Measurements from ENCODE around the gene ELOVL6.
"Not testable (repeated sequence)": the region's sequence is repeated elsewhere in the genome, so short reads cannot be mapped to it uniquely, and the experiment has no call there.

The ELOVL6 gene

DNA sequence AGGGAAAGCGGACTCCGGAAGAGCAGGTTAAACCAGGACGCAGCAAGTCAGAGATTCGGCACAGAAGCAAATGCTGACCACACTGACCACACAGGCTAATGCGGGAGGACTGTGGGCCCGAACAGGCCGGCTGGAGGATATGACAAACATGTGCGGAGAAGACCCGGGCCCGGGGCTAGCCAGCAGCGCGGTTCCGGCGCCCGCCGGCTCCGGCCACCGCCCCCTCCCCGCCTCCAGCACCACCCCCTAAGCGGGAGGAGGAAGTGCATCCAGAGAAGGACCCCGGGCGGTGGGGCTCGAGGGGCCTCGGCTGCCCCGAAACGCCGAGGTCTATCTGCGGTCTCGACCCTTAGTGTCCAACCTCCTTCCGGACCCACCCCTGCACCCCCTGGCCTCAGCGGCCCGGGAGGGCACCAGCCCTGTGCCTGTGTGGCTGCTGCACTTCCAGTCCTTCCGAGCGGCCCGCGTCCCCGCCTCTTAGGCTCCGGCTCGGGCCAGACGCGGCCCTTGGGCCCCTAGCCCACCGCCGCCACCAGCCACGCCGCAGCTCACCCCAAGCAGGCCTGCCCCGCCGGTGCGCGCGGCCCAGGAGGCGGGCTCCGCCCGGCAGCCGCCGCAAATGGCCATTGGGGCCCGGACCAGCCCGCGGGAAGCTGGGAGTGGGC, 2.1 kb downstream of the ELOVL6 start:
- ATAC-seq: peak; percentile 14 to 18

DNA sequence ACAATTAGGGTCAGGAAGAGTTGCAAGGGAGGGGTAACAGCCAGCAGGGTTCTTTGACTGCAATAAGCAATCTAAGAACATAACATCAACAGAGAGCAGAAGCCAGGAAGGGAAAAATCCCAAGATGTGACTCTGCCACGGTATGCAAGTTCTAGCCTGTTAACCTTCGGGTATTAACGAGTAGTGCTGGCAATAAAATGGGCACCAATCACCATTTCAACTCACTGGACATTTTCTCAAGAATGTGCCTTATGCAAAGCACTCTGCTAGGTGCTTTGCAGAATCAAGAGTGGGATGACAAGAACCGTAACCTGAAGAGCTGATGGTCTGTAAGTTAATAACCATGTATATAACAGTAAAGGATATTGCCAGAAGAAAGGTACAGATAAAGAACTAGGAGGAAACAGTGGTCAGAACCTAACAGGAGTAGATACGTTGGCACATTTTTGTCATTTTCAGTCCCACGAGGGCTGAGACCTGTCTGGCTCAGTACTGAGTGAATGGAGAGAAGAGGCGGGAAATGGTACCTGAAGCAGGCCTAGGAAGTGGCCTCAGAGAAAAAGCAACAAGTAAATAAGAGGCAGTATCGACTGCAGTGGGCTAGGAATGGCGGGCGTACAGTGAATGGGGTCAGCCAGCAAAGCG, 2.7 kb downstream of the ELOVL6 start:
- ATAC-seq: no peak

DNA sequence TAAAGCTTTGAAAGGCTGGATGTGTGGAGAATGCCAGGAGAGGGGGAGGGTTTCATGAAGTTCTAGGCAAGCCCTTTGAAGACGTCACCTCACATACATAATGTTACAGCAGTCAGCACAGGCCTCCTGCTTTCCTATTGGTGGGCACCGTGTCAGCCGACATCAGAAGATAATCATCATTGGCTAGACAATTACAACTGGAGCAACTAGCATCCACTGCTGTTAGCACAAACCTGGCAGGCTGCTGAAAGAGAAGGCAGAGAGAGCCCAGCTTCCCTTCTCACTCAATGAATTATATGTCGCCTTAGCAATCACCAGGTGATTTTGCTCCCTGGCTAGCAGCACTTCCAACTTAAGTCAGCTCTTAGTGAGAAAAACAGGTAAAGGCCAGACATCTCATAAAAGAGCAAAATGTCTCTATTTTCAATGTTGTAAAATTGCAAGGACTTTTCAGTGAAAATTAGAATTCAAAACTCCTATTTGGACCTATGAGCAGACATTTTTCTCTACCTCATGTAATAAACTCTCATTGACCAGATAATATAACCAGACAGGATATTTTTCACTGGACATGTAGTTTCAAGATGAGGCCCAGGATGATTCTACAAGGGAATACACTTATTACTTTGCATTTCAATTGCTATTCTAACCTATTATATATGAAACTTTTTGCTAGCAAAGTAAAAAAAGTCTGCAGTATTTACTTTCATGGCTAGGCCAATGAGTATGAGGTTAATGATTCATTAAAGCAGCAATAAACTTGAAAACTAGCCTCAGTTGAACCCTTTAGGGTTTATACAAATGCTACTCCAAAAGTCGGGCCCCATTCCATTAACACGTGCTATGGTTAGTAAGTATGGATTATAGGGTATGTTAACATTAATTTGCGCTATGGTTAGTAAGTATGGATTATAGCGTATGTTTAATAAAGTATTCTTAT, 4.3 kb downstream of the ELOVL6 start:
- peak; percentile 82 to 86 for ATAC-seq

DNA sequence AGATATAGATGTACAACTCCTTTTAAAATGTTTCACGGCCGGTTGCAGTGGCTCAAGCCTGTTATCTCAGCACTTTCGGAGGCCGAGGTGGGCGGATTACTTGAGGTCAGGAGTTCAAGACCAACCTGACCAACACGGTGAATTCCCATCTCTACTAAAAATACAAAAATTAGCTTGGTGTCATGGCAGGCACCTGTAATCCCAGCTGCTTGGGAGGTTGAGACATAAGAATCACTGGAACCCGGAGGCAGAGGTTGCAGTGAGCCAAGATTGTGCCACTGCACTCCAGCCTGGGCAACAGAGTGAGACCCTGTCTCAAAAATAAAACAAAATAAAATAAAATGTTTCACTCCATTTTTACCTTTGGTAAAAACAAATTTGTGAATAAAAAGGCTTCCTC, 5.1 kb downstream of the ELOVL6 start:
- not testable (repeated sequence) for ATAC-seq

DNA sequence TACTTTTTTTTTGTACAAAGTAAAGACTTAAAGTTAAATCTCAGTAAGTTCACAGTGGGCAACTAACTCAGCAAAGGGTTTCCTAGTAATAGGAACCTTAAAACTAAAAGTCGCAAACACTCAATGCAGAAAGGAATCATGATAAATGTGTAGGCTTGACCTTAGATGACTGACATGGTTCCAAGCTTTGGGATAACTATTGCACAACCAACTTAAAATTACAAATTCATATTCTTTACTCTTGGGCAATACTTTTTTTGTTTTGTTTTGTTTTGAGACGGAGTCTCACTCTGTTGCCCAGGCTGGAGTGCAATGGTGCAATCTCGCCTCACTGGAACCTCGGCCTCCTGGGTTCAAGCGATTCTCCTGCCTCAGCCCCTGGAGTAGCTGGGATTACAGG, 8.2 kb downstream of the ELOVL6 start:
- no peak for ATAC-seq

DNA sequence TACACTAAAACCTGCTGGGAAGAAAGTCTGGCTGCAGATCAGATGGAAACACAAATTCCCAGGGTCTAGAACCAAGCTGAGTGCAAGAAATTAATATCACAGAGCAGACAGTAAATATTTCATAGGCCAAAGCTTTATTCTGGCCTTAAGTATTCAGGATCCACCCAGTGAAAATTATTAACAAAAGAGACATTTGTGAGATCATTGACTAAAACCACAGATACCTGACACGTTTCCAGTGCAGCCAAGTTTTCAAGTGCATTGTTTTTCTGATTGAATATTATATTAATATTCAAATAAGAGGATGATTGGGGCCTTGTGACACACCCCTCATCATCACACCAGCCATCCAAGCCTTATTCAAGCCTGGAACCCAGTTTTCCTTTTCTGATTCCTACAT, 10.3 kb downstream of the ELOVL6 start:
- no peak for ATAC-seq

DNA sequence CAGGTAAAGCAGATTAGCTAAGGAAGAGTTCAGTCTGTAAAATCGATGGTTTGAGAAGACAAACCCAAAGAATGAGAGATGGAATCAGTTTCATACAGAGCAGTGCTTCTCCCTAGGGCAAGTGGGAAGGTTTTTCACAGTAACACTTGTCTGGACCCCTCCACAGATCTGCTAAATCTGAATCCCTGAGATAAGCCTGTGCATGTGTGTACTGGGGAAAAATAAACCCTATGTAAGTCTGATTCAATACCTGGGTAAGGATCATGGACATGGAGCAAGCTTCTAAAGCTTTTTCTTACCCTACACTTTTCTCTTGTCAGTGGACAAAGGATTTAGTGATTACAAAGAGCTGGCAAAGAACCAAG, 13.6 kb downstream of the ELOVL6 start:
- no peak for ATAC-seq

DNA sequence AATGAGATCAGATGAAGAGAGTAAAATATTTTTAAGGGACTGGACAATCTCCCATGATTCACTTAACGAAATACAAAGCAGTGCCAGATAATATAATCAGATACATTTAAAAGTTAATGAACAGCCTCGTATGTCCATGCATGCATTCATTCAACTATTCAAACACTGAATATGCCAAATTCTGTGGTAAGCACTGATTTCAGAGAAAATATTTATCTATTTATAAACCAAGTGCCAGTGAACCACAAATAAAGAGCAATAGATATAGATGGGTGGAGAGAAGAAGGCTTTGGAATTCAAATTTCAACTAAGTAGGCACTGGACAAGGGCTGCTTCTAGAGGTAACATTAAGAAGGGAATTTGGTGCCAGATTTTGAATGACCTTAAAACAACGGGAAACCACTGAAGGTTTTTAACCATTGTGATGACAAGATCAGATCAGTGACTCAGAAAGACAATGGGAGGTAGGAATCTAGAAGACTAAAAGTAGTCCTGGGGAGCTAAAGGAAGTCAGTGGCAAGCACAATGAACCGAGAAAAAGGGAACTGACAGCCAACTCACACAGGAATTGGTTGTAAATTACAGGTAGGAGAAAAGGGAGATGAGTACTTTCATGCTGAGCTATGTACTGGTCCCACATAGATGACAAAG, 14.2 kb downstream of the ELOVL6 start:
- ATAC-seq: no peak

DNA sequence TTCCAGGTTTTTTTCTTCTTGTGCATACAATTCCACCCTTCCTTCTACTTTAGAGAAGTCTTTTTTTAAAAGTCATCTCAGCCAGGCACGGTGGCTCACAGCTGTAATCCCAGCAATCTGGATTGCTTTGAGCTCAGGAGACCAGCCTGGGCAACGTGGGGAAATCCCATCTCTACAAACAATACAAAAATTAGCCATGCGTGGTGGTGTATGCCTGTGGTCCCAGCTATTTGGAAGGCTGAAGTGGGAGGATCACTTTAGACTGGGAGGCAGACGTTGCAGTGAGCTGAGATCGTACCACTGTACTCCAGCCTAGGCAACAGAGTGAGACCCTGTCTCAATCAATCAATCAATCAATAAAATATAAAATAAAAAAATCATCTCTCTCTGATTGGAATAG, 14.8 kb downstream of the ELOVL6 start:
- ATAC-seq: no peak

DNA sequence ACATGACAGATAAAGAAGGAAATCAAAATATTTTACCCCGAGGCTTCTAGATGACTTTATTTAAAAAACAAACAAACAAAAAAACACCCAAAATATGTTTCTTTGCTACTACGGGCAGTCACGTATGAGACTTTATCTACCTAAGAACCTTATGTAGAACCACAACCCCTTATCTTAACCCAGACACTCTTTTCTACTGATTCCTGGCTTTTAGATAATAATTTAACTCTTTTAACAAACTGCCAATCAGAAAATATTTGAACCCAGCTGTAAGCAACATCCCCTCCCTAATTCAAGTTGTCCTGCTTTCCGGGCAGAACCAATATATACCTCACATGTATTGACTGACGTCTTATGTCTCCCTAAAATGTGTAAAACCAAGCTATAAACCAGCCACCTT, 15.4 kb downstream of the ELOVL6 start:
- ATAC-seq: no peak

DNA sequence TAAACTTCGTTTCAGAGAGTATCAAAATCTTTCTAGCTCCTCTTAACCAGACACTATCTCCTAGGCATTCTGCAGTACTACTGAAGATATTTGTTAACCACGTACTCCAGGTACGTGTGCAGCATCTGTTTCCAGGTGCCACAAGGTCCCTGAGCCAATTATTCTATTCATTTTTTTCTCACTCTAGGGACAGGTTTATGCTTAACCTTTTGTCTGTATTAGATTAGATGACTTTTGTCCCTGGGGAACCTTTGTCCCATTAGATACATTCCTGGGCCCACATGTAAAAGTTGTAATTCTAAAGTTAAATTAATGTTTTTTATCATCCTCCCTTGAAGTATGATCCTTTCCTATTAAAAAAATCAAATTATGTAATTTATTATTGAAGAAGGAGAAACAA, 16.5 kb downstream of the ELOVL6 start:
- ATAC-seq: no peak

DNA sequence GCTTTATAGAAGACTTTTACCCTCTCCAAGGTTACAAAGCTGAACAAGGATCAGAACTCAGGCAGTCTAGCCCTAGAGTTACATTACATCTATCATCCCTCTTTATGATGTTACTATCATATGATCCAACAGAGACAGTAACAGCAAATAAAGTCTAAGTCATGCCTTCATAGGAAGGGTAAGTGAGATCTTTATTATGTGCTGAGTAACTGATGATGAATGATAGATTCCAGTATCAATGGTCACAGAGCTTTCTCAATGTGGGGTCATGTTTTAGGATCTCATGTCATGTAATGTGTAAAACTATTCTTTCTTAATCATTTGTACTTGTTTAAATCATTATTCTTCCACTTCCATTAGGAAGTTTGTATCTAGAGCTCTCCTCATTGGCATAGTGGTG, 22.8 kb downstream of the ELOVL6 start:
- ATAC-seq: no peak

DNA sequence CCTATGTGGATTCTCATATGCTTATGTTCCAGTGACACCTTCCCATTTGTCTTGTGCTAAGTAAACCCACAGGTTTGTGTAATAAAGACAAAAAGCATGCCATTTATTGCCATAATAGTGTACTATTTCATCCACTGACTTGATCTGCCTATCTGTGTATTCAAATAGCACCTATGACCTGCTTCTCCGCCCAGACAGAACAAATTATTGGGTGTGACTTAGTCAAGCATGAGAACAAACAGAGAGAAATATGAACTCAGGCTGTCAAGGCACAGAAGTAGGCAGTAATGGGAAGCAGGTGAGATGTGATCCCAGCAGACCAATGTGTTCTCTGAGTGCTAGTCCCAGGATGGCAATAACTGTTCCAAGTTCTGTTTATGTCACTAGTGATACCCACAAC, 25.4 kb downstream of the ELOVL6 start:
- ATAC-seq: no peak

DNA sequence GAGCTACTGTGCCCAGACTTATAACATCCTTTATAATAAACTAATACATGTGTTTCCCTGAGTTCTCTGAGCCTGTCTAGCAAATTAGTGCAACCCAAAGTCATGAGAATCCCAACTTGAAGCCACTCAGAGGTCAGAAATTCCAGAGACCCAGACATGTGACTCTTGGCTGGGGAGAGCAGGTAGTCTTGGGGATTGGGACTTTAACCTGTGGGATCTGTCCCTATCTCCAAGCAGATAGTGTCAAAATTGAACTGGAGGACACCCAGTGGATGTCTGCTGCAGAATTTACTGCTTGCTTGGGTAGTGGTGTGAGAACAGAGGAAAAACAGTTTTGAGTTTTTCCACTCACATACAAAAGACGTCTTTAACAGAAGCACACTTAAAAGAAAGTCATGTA, 26.4 kb downstream of the ELOVL6 start:
- no peak for ATAC-seq

DNA sequence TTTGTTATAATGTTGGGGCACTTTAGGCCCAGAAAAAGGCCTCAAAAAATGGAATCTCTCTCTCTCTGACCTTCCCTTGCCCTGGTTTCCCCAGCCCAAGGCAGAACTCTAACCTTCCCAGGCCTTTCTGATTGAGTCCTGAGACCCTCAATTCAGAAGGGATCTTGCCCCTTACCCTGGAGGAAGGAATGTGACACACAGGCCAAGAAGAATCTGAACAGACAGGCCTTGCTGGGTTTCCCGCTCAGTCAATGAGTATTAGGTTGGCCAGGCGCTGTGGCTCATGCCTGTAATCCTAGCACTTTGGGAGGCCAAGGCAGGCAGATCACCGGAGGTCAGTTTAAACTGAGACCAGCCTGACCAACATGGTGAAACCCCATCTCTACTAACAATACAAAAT, 27.6 kb downstream of the ELOVL6 start:
- ATAC-seq: no peak

DNA sequence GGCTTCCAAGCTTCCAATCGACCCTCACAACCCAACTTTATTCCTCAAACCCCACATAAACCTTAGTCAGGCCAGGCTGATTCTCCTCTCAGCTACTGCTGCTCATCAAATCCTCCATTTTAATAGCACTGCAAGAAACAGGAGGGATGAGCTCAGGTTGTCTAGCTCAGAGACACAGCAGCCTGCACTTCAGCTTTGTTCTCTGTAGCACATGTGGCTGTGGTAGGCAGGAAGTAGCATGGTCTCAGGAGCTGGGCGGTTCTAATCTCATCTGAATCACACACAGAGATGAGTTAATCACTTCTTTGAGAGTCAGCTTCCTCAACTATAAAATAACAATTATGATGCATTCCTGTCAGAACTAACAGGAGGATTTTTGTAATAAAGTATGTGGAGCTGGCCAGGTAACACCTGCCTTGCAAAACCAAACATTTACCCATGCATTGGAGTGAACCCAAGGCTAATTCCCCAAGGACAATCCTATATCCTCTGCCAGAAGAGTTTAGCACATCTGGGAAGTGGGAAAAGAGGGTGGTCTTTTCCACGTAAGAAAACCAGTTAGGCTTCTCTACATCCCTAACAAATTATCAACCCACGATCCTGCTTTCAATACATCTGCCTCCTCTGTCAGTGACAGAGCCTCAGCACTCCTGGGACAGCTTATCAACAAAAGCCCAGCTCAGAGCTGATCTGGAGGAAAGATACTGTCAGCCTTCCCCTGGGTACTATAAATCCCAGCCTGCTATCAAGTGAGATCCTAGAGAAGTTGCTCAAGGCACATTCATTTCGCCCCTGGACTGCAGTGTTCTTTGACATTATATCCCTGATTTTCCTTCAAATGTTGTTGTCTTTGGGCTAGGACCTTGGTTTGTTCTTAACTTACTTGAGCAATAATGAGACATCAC, 32.8 kb downstream of the ELOVL6 start:
- ATAC-seq: peak; percentile 100

DNA sequence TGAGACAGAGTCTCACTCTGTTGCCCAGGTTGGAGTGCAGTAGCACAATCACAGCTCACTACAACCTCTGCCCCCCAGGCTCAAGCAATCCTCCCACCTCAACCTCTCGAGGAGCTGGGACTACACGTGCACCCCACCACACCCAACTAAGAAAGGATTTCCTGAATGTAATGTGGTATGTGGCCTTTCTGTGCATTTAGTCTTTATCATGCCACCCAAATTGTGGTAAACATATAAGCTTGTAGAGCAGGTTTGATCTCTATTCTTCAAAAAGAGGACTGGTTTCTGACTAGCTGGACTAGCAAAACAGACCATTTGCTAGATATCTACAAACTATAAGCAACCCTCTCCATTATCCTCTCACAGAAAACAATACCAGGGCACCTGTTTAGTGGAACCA, 33.6 kb downstream of the ELOVL6 start:
- ATAC-seq: no peak

DNA sequence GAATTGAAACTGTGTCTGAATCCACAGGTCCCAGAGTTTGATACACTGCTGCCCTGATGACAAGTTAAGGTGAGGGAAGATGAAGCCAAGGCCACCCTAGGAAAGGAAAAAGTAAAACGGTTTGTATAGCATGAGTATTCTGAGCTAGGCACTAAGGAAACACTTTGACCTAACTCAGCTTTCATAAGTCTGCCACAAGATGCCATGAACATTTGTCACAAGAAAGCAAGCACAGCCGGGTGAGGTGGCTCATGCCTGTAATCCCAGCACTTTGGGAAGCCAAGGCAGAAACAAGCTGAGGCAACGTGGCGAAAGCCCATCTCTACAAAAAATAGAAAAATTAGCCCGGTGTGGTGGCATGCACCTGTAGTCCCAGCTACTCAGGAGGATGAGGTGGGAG, 34.2 kb downstream of the ELOVL6 start:
- no peak for ATAC-seq

DNA sequence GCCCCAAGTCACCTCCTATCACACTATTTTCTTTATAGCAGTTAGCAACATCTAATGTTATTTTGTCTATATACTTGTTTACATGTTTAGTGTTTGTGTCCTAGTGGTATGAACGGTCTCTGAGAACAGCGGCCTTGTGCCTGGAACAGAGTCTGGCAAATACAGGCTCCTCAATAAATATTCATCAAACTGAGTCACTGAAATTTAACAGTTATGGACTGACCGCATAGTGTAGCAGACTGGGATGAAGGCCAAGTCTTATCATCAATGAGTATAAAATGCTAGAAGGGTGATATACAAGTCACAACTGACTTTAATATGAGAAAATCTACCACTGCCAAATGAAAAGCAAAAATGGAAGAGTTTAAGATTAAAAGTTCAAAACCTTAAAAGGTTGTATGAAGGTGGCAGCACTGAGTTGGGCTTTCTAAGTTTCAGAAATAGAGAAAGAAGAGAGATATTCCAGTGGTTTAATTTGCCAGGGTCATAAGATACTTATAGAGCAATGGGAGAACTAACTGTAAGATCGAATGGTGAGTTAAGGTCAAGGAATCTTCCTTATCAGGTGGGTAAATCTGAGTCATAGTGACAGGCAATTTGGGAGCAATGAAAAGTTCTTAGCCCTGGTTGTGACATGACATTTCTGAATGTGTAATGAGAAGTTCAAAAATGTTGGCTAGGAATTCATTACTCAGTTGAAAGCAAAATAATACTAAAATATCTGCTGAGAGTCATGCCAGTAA, 34.9 kb downstream of the ELOVL6 start:
- ATAC-seq: no peak

DNA sequence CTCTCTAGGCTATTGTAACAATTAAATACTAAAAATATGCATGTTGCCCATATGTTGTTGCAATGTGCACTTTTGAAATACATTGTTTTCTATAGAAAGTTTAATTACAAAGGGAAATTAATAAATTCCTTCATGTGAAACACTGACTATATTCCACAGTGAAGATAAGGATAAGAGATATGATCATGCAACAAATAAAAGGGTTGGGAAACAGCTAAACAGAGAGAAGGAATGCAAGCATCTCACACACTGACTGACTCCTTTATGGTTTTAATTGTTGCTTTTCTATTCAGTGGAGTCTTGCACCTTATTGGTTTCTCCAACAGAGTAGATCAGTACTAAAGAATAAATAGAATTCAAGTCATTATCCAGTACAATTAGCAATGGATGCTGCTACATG, 37.8 kb downstream of the ELOVL6 start:
- no peak for ATAC-seq

DNA sequence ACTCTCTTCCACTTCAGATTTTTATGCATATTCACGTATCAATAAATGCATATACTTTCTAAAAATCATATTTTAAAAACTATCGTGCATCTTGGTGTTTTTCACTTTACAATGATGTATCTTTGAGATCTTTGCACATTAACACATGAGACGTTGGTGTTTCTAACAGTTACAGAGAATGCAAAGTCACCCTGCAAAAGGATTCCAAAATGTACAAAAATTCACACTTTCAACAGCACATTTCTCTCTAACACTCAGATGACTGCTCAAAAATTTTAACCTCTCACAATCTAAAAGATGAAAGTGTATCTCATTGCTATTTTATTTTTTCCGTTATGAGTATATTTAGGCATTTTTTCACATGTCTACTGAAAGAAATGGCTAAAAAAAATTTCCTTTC, 38.9 kb downstream of the ELOVL6 start:
- no peak for ATAC-seq

DNA sequence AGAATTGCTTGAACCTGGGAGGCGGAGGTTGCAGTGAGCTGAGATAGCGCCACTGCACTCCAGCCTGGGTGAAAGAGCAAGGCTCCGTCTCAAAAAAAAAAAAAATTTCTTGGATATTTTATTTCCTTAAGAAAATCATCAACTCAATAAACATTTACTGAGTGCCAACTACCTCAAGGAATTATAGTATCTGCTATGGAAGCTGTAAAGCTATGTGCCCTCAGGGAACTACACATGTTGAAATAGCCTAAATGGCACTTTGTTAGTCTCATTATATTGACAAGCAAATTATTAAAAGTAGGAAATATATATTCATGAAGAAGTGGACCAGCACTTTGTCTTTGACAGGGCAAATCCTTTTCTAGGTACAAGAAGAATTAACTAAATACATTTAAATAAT, 40.8 kb downstream of the ELOVL6 start:
- ATAC-seq: no peak
